SK-N-SH treated with all-trans-retinoic acid at 6 μM for 48 hours (cell line): ENCODE measurements around the gene RASAL2.

ENCODE experiments used
- OSR1 ChIP-seq: fragments of 250-450 bp; sonication (Bioruptor Pico); IDR thresholded peaks from 2 replicates; pipeline ENCODE4 v1.8.0; 2022; ENCODE audit warnings: moderate library complexity, mild to moderate bottlenecking, inconsistent platforms
- TCF4 ChIP-seq: fragments of 250-450 bp; sonication (Bioruptor Pico); IDR thresholded peaks from 2 replicates; pipeline ENCODE4 v1.8.0; 2021; ENCODE audit warnings: mild to moderate bottlenecking, moderate library complexity, borderline replicate concordance
- ZFP30 ChIP-seq: fragments of 450-650 bp; formaldehyde crosslinking; IDR thresholded peaks from 2 replicates; pipeline ENCODE4 v1.5.0; 2022; ENCODE audit warnings: mild to moderate bottlenecking, moderate library complexity
- ZNF70 ChIP-seq: fragments of 450-650 bp; formaldehyde crosslinking; IDR thresholded peaks from 2 replicates; pipeline ENCODE4 v1.5.0; 2020; ENCODE audit warnings: mild to moderate bottlenecking, moderate library complexity

DNA sequence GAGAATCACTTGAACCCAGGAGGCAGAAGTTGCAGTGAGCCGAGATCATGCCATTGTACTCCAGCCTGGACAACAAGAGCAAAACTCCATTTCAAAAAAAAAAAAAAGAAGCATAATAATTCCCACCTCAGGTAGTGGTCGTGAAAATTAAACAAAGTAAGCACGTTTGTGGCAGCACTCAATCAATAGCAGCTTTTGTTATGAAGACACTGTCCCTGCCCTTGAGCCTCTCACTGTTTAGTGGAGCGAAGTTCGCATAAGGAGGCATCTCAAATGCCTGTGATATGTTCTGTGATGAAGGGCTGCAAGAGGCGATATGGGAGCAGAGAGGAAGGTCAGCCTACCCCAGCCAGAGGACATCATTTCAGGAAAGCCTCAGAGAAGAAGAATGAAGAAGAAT, 43.8 kb upstream of the RASAL2 start:
- TF ChIP-seq TCF4 (no peak), ZFP30 (no peak), OSR1 (CRISPR knock-in tag) (no peak), ZNF70 (no peak)
